PFSK-1 (cell line): Measurements from ENCODE around the gene RGS7.

ENCODE experiments used
- FOXP2 ChIP-seq: optimal IDR thresholded peaks from 2 replicates; pipeline ENCODE3; 2011; ENCODE audit warnings: borderline replicate concordance, control low read depth, inconsistent platforms; ENCODE audit not compliant: insufficient read depth; ENCODE audit errors: extremely low read length, extremely low read depth
- POLR2AphosphoS5 ChIP-seq: IDR thresholded peaks from 2 replicates; pipeline ENCODE4 v1.6.1; 2012; ENCODE audit warnings: low read depth, mild to moderate bottlenecking, control low read depth, low read length, moderate library complexity
- SIN3A ChIP-seq: IDR thresholded peaks from 2 replicates; pipeline ENCODE4 v1.6.1; 2012; ENCODE audit warnings: mild to moderate bottlenecking, low read length, moderate library complexity, borderline replicate concordance; ENCODE audit not compliant: insufficient read depth
- TAF1 ChIP-seq: IDR thresholded peaks from 2 replicates; pipeline ENCODE4 v1.6.1; 2012; ENCODE audit warnings: low read length, control low read depth, borderline replicate concordance; ENCODE audit not compliant: insufficient read depth
- TF ChIP-seq, protein P1 (sequence below), 2 experiments: IDR thresholded peaks; 2 replicates each; pipeline versions ENCODE4 v1.6.1 to v1.8.0; 2011 to 2012; ENCODE audit warnings: low read depth in 2 of 2, low read length in 2 of 2, control low read depth in 1 of 2, inconsistent platforms in 1 of 2, mild to moderate bottlenecking in 1 of 2, moderate library complexity in 1 of 2; ENCODE audit not compliant: insufficient read depth in 1 of 2

Gene RGS7

GRCh38 chr1:241130881-241131280 is 226.1 kb downstream of the RGS7 start:
- TF ChIP-seq, protein P1, sequence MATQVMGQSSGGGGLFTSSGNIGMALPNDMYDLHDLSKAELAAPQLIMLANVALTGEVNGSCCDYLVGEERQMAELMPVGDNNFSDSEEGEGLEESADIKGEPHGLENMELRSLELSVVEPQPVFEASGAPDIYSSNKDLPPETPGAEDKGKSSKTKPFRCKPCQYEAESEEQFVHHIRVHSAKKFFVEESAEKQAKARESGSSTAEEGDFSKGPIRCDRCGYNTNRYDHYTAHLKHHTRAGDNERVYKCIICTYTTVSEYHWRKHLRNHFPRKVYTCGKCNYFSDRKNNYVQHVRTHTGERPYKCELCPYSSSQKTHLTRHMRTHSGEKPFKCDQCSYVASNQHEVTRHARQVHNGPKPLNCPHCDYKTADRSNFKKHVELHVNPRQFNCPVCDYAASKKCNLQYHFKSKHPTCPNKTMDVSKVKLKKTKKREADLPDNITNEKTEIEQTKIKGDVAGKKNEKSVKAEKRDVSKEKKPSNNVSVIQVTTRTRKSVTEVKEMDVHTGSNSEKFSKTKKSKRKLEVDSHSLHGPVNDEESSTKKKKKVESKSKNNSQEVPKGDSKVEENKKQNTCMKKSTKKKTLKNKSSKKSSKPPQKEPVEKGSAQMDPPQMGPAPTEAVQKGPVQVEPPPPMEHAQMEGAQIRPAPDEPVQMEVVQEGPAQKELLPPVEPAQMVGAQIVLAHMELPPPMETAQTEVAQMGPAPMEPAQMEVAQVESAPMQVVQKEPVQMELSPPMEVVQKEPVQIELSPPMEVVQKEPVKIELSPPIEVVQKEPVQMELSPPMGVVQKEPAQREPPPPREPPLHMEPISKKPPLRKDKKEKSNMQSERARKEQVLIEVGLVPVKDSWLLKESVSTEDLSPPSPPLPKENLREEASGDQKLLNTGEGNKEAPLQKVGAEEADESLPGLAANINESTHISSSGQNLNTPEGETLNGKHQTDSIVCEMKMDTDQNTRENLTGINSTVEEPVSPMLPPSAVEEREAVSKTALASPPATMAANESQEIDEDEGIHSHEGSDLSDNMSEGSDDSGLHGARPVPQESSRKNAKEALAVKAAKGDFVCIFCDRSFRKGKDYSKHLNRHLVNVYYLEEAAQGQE (IDR thresholded peaks at IDR 0.05; ENCODE audit: insufficient read depth in 1 of 2, low read depth in 2 of 2, low read length in 2 of 2) = no peak

DNA sequence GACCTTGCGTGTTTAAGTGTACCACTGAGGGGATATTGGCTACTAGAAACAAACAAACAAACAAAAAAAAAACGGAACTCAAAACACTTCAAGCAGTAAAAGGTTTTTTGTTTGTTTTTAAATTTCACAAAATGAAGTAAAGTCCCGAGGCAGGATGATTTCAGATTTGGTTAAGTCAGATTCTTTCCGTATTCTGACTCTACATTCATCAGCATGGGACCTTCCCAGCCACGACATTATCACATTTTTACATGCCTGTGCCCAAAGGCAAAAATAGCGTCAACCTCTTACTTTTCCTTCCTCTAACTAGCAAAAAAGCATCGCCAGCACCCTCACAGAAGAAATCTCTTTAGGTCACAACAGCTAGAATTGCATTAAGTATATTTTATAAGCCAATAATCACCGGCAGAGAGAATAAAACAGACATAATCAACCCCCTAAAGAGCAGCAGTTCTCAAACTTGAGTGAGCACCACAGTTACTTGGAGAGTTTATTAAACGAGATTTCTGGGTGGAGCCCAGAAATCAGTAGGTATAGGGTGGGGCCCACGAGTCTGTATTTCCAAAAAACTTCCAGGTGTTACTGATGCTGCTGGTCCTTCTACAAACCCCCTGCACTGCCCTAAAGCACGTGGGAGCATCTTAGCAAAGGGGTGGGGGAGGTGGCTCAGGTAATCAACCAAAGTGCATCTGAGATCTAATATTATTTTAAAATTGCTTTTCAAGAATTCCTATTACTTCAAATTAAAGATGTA is 227.6 kb downstream of the RGS7 start:
- no peak for TF ChIP-seq TAF1
- TF ChIP-seq SIN3A = no peak
- TF ChIP-seq POLR2AphosphoS5 = no peak
- TF ChIP-seq FOXP2 = no peak
- TF ChIP-seq, protein P1 (IDR thresholded peaks at IDR 0.05; ENCODE audit: insufficient read depth in 1 of 2, low read depth in 2 of 2, low read length in 2 of 2) = no peak

GRCh38 chr1:241125286-241125685 is 231.7 kb downstream of the RGS7 start:
- TF ChIP-seq FOXP2 = no peak
- TF ChIP-seq, protein P1 (IDR thresholded peaks at IDR 0.05; ENCODE audit: insufficient read depth in 1 of 2, low read depth in 2 of 2, low read length in 2 of 2) = no peak

GRCh38 chr1:241118049-241118448 is 239.0 kb downstream of the RGS7 start:
- no peak for TF ChIP-seq SIN3A
- no peak for TF ChIP-seq FOXP2
- no peak for TF ChIP-seq POLR2AphosphoS5
- TF ChIP-seq TAF1 = no peak

DNA sequence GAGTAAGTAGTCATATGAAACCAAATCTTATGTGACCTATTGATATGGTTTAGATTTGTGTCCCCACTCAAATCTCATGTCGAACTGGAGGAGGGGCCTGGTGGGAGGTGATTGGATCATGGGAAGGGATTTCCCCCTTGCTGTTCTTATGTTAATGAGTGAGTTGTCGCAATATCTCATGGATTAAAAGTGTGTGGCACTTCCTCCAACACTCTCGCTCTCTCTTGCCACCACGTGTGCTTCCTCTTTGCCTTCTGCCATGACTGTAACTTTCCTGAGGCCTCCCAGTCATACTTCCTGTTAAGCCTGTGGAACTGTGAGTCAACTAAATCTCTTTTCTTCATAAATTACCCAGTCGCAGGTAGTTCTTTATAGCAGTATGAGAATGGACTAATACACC is 241.2 kb downstream of the RGS7 start:
- TF ChIP-seq, protein P1 (IDR thresholded peaks at IDR 0.05; ENCODE audit: insufficient read depth in 1 of 2, low read depth in 2 of 2, low read length in 2 of 2) = no peak
- no peak for TF ChIP-seq TAF1
- TF ChIP-seq POLR2AphosphoS5 = no peak
- no peak for TF ChIP-seq SIN3A
- no peak for TF ChIP-seq FOXP2
